ENCODE measurements around the gene STAC2. TPM values are rescaled to one million over a fixed set of nuclear protein-coding genes. Genes with fewer than 3 reads are reported as not detected.

STAC2 gene
- total and polyA plus RNA-seq, 2 of the 13 experiments (the other 11 are each of a cell fraction or from before 2014, with no cell fraction given) = not detected

DNA sequence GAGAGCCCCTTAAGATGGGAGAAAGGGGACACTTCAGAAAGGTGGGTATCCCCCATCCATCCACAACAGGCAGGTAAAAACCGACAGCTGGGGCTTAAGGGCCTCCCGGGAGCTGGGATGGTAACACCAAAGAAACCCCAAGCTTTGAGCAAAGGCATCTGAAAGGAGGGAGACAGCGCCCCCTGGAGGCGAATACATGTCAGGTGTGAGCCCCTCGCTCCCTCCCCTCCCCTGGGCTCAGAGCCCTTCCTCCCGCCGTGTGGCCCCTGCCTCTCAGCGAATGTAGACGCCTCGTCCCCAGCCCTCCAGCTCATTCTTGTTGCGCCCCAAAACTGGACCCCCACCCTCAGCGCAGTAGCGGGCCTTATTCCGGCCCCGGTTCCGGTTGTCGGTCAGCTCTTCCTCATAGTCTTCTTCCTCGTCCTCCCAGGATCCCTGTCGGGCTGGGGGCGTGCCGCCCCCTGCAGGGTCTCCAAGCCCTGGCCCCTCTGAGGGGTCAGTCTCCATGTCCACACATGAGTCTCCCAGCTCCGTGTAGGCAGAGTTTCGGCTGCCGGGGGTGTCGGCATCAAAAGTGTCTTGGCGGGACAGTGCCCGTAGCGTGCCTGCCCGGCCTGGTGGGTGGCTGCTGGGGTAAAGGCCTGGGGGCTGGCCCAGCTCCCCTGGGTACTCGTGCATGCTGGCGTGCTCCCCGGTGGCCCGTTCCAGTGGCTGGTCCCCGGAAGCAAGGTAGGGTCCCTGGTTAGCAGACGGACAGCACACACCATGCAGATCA is 50.6 kb downstream of the STAC2 start:
- intact Hi-C loops (cut with micrococcal nuclease; ENCODE audit: unreplicated experiment) = loop anchor here (1.0 kb wide), 1 partner anchor 192 kb away; no protein-coding TSS in a partner anchor
- Histone ChIP-seq H2AFZ (ENCODE audit: low read length) (no peak overlapping the region), H3K4me1 (ENCODE audit: insufficient read depth, low read length) (no peaks in the 10 kb centered on the region), H4K20me1 (ENCODE audit: insufficient read depth, low read length) (no peaks in the 10 kb centered on the region; the same call in 1 of the 2 replicates), H3K9me3 (ENCODE audit: low read length) (no peaks in the 10 kb centered on the region), H3K79me2 (ENCODE audit: insufficient read depth, low read length) (no peaks in the 10 kb centered on the region), H3K36me3 (replicated peaks in 1 of 2; ENCODE audit: control insufficient read depth in 1 of 2, insufficient read depth in 2 of 2, low read length in 2 of 2) (no peaks in the 10 kb centered on the region), H3K9ac (ENCODE audit: insufficient read depth, low read depth, low read length) (no peak overlapping the region), H3K4me3 (replicated peaks in 1 of 3; ENCODE audit: insufficient read depth in 1 of 3, low read depth in 2 of 3, low read length in 3 of 3) (no peak overlapping the region), H3K27ac (ENCODE audit: extremely low read length, insufficient read depth, low read length) (no peak overlapping the region), H3K27me3 (ENCODE audit: control insufficient read depth in 1 of 2, insufficient read depth in 2 of 2, low read length in 2 of 2) (no peaks in the 10 kb centered on the region), H3K4me2 (ENCODE audit: low read depth, low read length) (no peak overlapping the region)
- DNase-seq (ENCODE audit: low spot score) (peak; percentile 65), ATAC-seq (peak; percentile 88), FAIRE-seq (peak; percentile 89)
- in situ Hi-C loops (cut with HindIII; ENCODE audit: extremely low pct_ligation_motif_present, low pct_unique_long_range_greater_than_20kb) = loop anchor here (25.0 kb wide), 1 partner anchor 413 kb away; the partner anchor contains the start of gene PSMB3
- no TSS peak for BruUV-seq (replicated peaks)
- WGBS (ENCODE audit: low lambda C conversion rate) = 68% methylated on average over 32 of the region's 35 CpGs
- ChIA-PET CTCF (ENCODE audit: low intra/inter-chr PET ratio, low total read pairs) (interaction anchor here (0.5 to 2.0 kb wide), 4 partner anchors 11 to 192 kb away, joined by 3 to 8 read pairs (median 3); no protein-coding TSS in a partner anchor), POLR2A (interaction anchor here (0.7 to 1.6 kb wide), 2 partner anchors 11 to 25 kb away, joined by 3 to 5 read pairs; partner anchors contain the start of gene RPL19)
- TF ChIP-seq MAZ (IDR thresholded peaks at IDR 0.05; ENCODE audit: borderline replicate concordance, low read depth, low read length) = peak; percentile 77
- no peak for TF ChIP-seq MAZ (CRISPR knock-in tag; IDR thresholded peaks at IDR 0.05; ENCODE audit: low read depth)
- TF ChIP-seq ZNF550 (CRISPR knock-in tag; IDR thresholded peaks at IDR 0.05; ENCODE audit: borderline replicate concordance) = no peak
- TF ChIP-seq, protein P1, sequence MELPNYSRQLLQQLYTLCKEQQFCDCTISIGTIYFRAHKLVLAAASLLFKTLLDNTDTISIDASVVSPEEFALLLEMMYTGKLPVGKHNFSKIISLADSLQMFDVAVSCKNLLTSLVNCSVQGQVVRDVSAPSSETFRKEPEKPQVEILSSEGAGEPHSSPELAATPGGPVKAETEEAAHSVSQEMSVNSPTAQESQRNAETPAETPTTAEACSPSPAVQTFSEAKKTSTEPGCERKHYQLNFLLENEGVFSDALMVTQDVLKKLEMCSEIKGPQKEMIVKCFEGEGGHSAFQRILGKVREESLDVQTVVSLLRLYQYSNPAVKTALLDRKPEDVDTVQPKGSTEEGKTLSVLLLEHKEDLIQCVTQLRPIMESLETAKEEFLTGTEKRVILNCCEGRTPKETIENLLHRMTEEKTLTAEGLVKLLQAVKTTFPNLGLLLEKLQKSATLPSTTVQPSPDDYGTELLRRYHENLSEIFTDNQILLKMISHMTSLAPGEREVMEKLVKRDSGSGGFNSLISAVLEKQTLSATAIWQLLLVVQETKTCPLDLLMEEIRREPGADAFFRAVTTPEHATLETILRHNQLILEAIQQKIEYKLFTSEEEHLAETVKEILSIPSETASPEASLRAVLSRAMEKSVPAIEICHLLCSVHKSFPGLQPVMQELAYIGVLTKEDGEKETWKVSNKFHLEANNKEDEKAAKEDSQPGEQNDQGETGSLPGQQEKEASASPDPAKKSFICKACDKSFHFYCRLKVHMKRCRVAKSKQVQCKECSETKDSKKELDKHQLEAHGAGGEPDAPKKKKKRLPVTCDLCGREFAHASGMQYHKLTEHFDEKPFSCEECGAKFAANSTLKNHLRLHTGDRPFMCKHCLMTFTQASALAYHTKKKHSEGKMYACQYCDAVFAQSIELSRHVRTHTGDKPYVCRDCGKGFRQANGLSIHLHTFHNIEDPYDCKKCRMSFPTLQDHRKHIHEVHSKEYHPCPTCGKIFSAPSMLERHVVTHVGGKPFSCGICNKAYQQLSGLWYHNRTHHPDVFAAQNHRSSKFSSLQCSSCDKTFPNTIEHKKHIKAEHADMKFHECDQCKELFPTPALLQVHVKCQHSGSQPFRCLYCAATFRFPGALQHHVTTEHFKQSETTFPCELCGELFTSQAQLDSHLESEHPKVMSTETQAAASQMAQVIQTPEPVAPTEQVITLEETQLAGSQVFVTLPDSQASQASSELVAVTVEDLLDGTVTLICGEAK (IDR thresholded peaks at IDR 0.05) = no peak
- TF ChIP-seq, protein P1 (CRISPR knock-in tag; IDR thresholded peaks at IDR 0.05) = no peak
- TF ChIP-seq ZNF24 (IDR thresholded peaks at IDR 0.05) = no peak
- TF ChIP-seq, protein P2, sequence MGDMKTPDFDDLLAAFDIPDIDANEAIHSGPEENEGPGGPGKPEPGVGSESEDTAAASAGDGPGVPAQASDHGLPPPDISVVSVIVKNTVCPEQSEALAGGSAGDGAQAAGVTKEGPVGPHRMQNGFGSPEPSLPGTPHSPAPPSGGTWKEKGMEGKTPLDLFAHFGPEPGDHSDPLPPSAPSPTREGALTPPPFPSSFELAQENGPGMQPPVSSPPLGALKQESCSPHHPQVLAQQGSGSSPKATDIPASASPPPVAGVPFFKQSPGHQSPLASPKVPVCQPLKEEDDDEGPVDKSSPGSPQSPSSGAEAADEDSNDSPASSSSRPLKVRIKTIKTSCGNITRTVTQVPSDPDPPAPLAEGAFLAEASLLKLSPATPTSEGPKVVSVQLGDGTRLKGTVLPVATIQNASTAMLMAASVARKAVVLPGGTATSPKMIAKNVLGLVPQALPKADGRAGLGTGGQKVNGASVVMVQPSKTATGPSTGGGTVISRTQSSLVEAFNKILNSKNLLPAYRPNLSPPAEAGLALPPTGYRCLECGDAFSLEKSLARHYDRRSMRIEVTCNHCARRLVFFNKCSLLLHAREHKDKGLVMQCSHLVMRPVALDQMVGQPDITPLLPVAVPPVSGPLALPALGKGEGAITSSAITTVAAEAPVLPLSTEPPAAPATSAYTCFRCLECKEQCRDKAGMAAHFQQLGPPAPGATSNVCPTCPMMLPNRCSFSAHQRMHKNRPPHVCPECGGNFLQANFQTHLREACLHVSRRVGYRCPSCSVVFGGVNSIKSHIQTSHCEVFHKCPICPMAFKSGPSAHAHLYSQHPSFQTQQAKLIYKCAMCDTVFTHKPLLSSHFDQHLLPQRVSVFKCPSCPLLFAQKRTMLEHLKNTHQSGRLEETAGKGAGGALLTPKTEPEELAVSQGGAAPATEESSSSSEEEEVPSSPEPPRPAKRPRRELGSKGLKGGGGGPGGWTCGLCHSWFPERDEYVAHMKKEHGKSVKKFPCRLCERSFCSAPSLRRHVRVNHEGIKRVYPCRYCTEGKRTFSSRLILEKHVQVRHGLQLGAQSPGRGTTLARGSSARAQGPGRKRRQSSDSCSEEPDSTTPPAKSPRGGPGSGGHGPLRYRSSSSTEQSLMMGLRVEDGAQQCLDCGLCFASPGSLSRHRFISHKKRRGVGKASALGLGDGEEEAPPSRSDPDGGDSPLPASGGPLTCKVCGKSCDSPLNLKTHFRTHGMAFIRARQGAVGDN (CRISPR knock-in tag; IDR thresholded peaks at IDR 0.05) = peak; percentile 40; the same call in 1 of the 2 replicates
